Duodenal mucosa (tissue), 2 donors: Measurements from ENCODE around the gene ITPR2.

Experiments
- H3K27ac ChIP-seq: one replicate; pipeline ENCODE4 v1.7.0; 2013; ENCODE audit warnings: low read depth, low read length
- H3K27me3 ChIP-seq, 2 donors: one replicate each; pipeline ENCODE4 v1.7.0; 2013; ENCODE audit warnings: low read length in 2 of 2, control low read depth in 1 of 2; ENCODE audit not compliant: insufficient read depth in 2 of 2, control insufficient read depth in 1 of 2
- H3K36me3 ChIP-seq, 2 donors: one replicate each; pipeline ENCODE4 v1.7.0; 2013; ENCODE audit warnings: low read length in 2 of 2, control low read depth in 1 of 2; ENCODE audit not compliant: insufficient read depth in 2 of 2, control insufficient read depth in 1 of 2
- H3K4me1 ChIP-seq, 2 donors: one replicate each; pipeline ENCODE4 v1.7.0; 2013; ENCODE audit warnings: low read length in 2 of 2, control low read depth in 1 of 2; ENCODE audit not compliant: insufficient read depth in 2 of 2, control insufficient read depth in 1 of 2
- H3K4me3 ChIP-seq, 2 donors: one replicate each; pipeline ENCODE4 v1.7.0; 2013; ENCODE audit warnings: low read length in 2 of 2, low read depth in 1 of 2
- H3K9ac ChIP-seq, 2 donors: one replicate each; pipeline ENCODE4 v1.7.0; 2013; ENCODE audit warnings: low read length in 2 of 2, low read depth in 1 of 2
- H3K9me3 ChIP-seq, 2 donors: one replicate each; pipeline ENCODE4 v1.7.0; 2013; ENCODE audit warnings: low read length in 2 of 2, control low read depth in 1 of 2; ENCODE audit not compliant: control insufficient read depth in 1 of 2

ITPR2 gene

DNA sequence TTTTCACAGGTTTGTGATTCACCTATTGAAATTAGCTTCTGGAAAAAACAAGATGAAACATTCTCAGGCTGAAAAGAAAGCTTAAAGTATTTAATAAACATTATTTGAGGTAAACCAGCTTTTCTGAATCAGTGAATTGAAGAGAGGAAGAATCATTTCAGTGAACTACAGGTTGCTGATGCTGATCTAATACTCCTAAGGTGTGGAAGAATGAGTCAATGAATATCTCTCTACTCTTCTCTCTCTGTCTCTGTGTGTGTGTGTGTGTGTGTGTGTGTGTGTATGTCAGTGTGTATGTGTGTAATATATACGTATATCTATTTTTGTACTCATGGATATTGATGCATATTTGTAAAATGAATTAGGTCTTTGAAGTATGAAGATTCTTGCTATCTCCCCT is 325.4 kb downstream of the ITPR2 start:
- no peaks in the 10 kb centered on the region for H3K36me3 ChIP-seq
- H3K9ac ChIP-seq: no peak overlapping the region
- H3K4me1 ChIP-seq: no peaks in the 10 kb centered on the region
- H3K9me3 ChIP-seq: no peaks in the 10 kb centered on the region
- H3K27ac ChIP-seq: no peak overlapping the region
- no peak overlapping the region for H3K4me3 ChIP-seq
- H3K27me3 ChIP-seq: no peaks in the 10 kb centered on the region

DNA sequence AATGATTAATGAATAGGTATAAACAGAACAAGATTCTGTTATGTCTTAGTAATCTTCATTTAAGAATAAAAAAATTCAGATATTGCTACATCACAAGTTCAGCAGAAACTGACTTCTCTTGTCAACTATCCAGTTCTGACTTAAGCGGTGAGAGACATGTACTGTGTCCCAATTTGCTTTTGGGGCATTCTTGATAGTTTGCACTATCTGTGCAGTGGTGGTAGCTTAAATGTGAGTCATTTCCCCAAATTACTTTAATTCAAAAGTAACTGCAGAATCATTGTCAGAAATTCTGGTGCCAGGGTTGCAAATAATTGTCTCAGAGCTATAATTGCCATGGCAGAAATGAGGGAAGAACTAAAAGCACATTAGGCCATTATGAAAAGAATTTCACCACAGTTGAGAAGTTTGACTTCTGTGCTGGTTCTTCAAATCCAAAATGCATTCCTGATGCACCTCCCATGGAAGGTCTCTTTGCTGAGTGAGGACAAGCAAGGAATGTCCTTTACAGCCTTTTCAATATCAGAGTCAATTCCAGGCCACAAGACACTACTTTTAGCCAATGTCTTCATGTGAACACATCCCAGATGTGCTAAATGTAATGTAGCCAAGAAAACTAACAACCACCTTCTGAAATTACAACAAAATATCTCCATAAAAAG is 332.9 kb downstream of the ITPR2 start:
- Histone ChIP-seq H3K9me3 (no peaks in the 10 kb centered on the region), H3K4me3 (no peak overlapping the region), H3K9ac (no peak overlapping the region), H3K27ac (no peak overlapping the region), H3K27me3 (no peaks in the 10 kb centered on the region), H3K4me1 (no peaks in the 10 kb centered on the region), H3K36me3 (no peaks in the 10 kb centered on the region)

DNA sequence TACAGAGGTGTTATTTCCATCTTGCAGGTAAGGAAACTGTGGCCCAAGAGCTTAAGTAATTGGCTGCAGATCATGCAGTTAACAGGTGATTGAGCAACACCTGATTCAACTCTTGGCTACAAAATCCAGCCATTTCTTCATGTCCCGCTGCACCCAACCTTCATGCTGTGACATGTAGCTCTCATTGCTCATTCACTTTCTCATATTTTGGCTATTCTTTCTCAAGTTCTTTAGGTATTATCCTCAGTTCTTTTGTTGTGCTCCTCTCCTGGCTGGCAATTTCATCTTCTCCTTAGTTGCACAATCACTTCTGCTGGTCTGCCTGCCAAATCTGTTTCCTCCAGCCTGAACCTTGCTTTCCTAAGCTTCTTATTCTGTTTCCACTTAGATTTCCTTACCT is 336.8 kb downstream of the ITPR2 start:
- no peaks in the 10 kb centered on the region for H3K9me3 ChIP-seq
- H3K27me3 ChIP-seq: no peaks in the 10 kb centered on the region
- no peak overlapping the region for H3K4me3 ChIP-seq
- H3K9ac ChIP-seq: no peak overlapping the region
- no peaks in the 10 kb centered on the region for H3K4me1 ChIP-seq
- H3K36me3 ChIP-seq: peaks cover 0 to 3% of the 10 kb centered on the region in 2 donors
- H3K27ac ChIP-seq: no peak overlapping the region

DNA sequence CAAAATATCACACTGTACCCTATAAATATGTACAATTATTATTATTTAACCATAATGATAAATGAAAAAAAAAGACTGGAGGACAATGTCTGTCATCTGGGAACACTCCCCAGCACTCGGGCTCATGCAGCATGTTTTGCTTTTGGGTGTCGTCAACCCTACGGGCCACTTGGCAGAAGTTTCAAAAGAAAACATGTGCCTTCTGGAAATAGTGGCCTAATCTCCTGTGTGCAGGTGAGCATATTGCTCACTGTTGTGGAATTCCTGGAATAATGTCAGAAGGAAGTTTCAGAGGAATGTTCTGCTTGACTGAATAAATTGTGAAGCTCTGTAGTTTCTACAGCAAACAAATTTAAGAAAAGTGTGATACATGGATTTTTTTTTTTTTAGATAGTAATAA is 339.3 kb downstream of the ITPR2 start:
- Histone ChIP-seq H3K9me3 (no peaks in the 10 kb centered on the region), H3K4me3 (no peak overlapping the region), H3K36me3 (peaks cover 0 to 3% of the 10 kb centered on the region in 2 donors), H3K4me1 (no peaks in the 10 kb centered on the region), H3K9ac (no peak overlapping the region), H3K27ac (no peak overlapping the region), H3K27me3 (no peaks in the 10 kb centered on the region)

DNA sequence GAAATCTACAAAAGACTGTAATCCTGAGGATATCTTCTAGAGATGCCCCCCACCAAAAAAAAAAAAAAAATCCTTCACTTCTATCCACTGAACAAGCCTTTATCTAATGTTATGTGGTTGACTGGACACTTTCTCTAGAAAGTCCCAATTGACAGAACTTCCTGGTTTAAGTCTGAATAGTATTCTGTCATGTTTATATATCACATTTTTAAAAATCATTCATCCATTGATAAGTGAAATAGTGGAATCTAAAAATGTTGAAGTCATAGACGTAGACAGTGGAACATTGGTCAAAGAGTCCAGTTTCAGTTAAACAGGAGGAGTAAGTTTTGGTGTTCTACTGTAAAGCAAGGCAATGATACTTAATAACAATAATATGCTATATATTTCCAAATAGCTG is 340.6 kb downstream of the ITPR2 start:
- Histone ChIP-seq H3K9me3 (no peaks in the 10 kb centered on the region), H3K27ac (no peak overlapping the region), H3K9ac (no peak overlapping the region)

DNA sequence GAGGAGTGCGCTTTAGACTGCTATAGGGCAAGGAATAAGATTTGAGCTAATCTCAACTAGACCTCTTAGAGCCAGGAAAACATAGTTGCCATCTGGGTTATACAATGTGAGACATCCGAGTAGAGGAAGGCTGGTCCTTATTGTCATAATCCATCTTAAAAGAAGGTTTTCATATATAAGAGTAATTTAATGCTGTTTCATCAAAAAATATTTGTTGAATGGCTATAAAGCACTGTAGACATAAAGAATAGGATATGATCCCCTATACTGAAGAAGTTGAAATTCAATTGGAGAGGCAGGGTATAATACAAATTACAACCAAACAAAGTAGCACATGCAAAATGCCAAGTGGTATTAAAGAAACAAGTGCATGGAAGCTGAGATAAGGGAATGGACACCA is 343.1 kb downstream of the ITPR2 start:
- H3K4me3 ChIP-seq: no peak overlapping the region
- no peak overlapping the region for H3K9ac ChIP-seq
- H3K27me3 ChIP-seq: no peaks in the 10 kb centered on the region
- no peaks in the 10 kb centered on the region for H3K4me1 ChIP-seq
- no peak overlapping the region for H3K27ac ChIP-seq
- H3K36me3 ChIP-seq: peaks cover 0 to 7% of the 10 kb centered on the region in 2 donors
- no peaks in the 10 kb centered on the region for H3K9me3 ChIP-seq

More for the DNA sequence above, 340.6 kb downstream of the ITPR2 start:
- Histone ChIP-seq H3K27me3 (no peaks in the 10 kb centered on the region), H3K4me1 (no peaks in the 10 kb centered on the region), H3K36me3 (peaks cover 0 to 3% of the 10 kb centered on the region in 2 donors), H3K4me3 (no peak overlapping the region)

DNA sequence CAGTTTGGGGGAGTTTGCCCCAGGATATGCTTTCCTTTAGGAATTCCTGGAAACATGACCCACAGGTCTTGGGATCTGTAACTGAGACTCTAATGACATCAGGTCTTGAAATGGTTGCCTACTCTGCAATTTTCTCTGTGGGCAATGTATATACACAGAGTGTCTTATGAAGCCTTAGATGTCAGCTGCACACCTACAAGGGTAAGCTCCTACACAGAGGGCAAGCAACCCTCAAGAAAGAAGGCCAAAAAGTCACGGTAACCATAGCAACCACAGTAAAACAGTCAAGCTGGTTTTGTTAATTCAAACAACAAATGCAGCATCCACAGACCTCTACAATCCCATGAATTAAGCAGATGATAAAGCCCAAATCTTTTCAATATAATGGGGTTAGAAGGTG is 344.6 kb downstream of the ITPR2 start:
- Histone ChIP-seq H3K9me3 (no peaks in the 10 kb centered on the region), H3K27ac (no peak overlapping the region), H3K36me3 (peaks cover 0 to 9% of the 10 kb centered on the region in 2 donors), H3K9ac (no peak overlapping the region), H3K4me1 (no peaks in the 10 kb centered on the region), H3K27me3 (no peaks in the 10 kb centered on the region), H3K4me3 (no peak overlapping the region)

DNA sequence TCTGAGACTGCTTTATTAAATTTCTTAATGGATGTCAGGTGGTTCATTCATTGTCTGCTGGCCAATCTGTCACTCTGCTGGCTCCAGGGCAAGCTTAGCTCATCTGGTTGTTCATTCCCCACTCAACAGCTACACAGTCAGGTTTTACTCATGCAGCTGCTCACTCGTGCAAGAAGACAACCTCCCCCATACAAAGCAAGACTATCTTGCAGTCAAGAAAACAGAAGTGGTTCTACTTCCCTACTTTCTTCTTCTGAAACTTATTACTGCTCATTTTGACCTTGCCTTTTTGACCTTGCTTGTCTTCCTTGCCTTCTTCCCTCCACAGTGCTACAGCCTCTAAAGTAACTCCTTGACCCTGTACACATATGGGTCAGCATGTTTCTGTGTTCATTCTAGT is 359.7 kb downstream of the ITPR2 start:
- no peaks in the 10 kb centered on the region for H3K9me3 ChIP-seq
- peaks cover 5 to 14% of the 10 kb centered on the region in 2 donors for H3K36me3 ChIP-seq
- H3K4me1 ChIP-seq: peaks cover 0 to 7% of the 10 kb centered on the region in 2 donors
- H3K4me3 ChIP-seq: no peak overlapping the region
- no peak overlapping the region for H3K9ac ChIP-seq
- H3K27me3 ChIP-seq: no peaks in the 10 kb centered on the region
- H3K27ac ChIP-seq: no peak overlapping the region

DNA sequence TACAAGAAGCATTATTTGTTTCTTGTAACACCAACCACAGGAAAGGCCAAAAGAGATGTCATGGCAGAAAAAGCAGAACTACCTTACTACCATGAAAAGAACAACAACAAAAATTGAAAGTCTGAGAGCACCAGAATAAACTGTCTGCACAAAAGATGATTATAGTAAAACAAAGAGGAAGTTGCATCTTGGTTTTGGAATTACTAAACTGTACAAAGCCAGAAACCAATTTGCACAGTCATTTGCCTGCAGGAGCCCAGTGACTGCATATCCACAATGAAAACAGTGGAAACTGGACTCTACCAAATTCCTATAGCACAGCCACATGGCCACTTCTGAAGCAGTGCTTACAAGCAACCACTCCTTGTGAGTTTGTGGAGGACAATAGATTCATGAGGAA is 361.4 kb downstream of the ITPR2 start:
- Histone ChIP-seq H3K27ac (no peak overlapping the region), H3K4me1 (peaks cover 0 to 7% of the 10 kb centered on the region in 2 donors), H3K27me3 (no peaks in the 10 kb centered on the region), H3K9me3 (no peaks in the 10 kb centered on the region), H3K36me3 (peaks cover 5 to 14% of the 10 kb centered on the region in 2 donors), H3K4me3 (no peak overlapping the region), H3K9ac (no peak overlapping the region)

DNA sequence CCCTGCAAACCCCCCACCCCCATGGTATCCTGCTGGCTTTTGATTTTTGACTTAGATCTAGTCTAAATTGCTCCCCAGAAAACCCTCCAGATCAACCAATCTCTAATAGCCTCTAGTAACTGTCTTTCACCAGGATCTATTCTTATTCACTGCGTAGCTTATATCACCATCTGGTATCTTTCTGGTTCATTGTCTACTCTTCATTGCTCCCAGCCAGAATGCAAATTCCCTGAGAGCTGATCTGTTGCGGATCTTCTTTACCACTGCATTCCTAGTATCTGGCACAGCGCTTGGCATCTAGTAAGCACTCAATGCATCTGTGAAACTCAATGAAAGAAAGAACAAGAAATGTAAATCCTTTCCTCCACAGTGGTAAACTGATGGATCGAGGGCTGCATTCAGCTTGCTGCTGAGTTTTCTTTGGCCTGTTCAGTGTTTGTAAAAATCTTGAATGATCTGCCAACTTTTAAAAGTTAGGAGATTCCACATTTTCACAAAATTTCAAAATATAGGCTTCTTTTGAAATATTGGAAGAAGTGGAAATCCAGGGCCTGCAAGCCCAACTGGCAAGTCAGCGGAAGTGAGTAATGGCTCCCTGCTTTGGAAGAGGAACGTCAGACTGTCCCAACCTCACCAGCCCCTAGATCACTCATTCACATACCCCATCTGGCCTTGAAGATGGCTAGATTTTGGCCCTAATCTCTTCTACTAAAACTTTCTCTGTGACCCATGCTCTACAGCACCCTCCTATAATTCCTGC is 363.4 kb downstream of the ITPR2 start:
- peaks cover 0 to 7% of the 10 kb centered on the region in 2 donors for H3K4me1 ChIP-seq
- H3K9me3 ChIP-seq: no peaks in the 10 kb centered on the region
- H3K9ac ChIP-seq: no peak overlapping the region
- no peaks in the 10 kb centered on the region for H3K36me3 ChIP-seq
- no peak overlapping the region for H3K4me3 ChIP-seq
- no peaks in the 10 kb centered on the region for H3K27me3 ChIP-seq
- H3K27ac ChIP-seq: no peak overlapping the region
